ENCODE measurements around the gene ZIC3.

- TF ChIP-seq RAD21 (IDR thresholded peaks at IDR 0.05; ENCODE audit: low read depth): no peak
- TF ChIP-seq ZFX (IDR thresholded peaks at IDR 0.05): no peak
- no peak for TF ChIP-seq POLR2A (IDR thresholded peaks at IDR 0.05; ENCODE audit: borderline replicate concordance, extremely low read depth, insufficient read depth, insufficient read length)
- no peak for TF ChIP-seq CTCF (IDR thresholded peaks at IDR 0.05 in 2 of 3, conservative IDR thresholded peaks at IDR 0.05 in 1 of 3; ENCODE audit: borderline replicate concordance in 1 of 3, insufficient read depth in 1 of 3, low read depth in 2 of 3, low read length in 2 of 3)
- no peak for TF ChIP-seq JUND (IDR thresholded peaks at IDR 0.05)
- no peak for TF ChIP-seq SIN3A (IDR thresholded peaks at IDR 0.05; ENCODE audit: low read depth)
- no peak for TF ChIP-seq FOSL1 (IDR thresholded peaks at IDR 0.05; ENCODE audit: low read depth)
- no peak for TF ChIP-seq REST (IDR thresholded peaks at IDR 0.05; ENCODE audit: low read depth)
- TF ChIP-seq ZNF274 (IDR thresholded peaks at IDR 0.05; ENCODE audit: low read depth, low read length): no peak
- no peak for TF ChIP-seq POLR2AphosphoS5 (IDR thresholded peaks at IDR 0.05; ENCODE audit: low read depth, low read length)
Observed at GRCh38 chrX:137565921-137566745, at the start of gene ZIC3.

Measured in HCT116 (cell line).